GM11168 (cell line): ENCODE results near the gene C10orf53.
"Not testable (repeated sequence)": the region's sequence is repeated elsewhere in the genome, so short reads cannot be mapped to it uniquely, and the experiment has no call there.

Experiments
- in situ Hi-C: fragments of 300-500 bp; cut with MboI; formaldehyde crosslinking; loops from one replicate; pipeline ENCODE4 v1.12.0; 2022; ENCODE audit warnings: low sequenced_read_pairs; ENCODE audit not compliant: unreplicated experiment

The C10orf53 gene

DNA sequence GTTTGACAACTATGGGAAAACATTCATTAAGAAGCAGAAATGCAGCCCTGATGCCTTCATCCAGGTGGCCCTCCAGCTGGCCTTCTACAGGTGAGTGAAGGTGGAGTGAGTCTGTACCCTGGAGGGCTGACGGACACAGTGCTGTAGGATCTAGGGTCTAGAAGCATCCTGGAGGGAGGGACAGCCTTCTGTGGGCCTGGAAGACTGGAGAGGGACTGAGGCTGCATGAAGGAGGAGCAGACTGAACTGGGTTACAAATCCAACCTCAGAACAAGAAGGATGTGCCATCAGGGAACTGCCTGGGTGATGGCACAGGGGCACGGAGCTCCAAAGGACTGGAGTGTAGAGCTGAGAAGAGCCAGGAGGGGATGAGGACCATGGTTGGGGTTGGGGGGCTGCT lies 27.5 kb upstream of the C10orf53 start:
- in situ Hi-C loops: no loop called here

DNA sequence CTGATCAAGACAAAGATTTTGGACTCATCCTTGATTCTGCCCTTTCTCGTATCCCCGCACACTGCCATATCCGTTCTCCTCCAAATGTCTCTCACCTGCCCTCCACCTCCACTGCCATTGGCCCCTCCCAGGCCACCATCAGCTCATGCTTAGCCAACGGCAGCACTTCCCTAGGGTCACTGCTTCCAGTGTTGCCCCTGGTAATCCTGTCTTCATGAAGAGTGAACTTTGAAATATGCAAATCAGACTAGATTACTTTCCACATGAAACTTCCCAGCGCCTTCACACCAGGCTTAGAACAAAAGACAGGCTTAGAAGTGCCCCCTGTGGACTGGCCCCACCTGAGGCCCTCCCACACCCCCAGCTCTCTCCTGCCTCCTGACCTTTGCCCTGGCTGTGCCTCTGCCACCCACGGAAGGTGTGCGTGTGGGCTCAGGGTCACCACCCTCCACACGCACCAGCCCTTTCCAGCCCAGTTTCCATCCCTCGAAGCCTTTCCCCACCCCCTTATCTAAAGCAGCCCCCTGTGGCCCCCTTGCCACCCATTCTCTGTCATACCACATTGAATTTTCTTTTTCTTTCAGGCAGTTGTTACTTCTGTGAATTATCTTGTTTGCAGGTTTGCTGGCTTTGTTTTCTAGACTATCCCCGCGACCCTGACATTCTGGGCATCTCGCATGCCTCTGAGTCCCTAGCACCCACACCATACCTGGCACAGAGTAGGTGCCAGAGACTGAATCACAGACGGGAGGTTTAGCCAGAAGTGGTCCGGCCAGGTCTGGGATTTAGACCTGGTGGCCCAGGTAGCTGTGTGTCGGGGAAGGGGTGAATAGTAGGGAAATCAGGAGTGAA lies 26.8 kb upstream of the C10orf53 start:
- in situ Hi-C loops: no loop called here

DNA sequence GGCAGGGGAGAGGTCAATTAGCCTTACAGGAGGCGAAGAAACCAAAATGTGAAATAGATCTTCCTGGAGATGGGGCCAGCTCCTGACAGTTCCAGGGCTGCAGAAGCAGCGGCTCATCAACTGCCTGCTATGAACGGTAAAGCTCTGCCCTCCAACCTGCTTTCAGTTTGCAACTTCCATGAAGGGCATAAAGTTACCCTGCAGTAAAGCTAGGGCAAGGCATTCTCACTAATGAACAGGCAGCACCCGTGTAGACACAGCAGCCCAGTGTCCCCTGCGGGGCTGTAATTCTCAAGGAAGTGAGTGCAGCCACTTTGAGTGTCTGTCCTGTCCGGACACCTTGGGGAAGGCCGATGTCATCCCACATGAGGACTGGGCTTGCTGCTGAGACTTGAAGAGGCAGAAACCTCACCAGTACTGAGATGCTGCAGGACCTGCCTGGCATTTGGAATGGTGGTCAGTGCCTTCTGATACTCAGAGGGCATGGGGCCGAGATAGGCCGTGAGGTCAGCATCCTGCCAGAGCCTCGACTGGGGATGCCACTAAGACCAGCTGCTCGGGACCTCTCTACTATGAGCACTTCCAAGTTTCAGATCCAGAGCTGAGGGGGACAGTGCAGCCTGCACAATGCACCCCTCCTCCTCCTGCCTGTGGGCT lies 26.1 kb upstream of the C10orf53 start:
- in situ Hi-C loops: no loop called here

DNA sequence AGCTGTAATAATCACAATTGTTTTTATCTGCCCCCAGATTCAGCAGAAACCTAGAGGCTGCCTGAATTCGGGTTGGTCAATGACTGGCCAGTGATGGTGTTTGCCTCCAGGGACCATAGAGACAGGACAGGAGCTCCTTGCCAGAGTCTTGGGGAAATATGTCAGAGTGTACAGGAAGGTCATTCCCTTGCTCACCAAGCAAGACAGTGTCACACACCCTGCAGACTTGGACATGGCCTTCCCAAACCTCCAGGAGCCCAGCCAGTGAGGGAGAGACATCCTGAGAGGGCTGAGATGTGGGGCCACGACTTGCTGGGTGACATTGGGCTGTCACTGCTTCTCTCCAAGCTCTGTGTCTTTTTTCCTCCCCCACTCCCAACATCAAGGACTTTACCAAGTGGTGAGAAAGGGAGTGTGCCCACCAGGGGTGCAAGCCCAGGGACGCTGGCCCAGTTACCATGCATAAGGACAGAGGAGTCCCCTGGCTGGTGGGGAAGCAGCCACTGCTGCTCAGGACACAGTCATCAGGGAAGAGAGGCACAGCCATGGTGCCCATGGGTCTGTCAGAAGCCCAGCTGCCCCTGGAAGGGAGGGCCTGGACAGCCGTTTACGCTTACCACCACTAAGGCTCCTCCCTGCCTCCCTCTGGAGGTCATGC lies 25.3 kb upstream of the C10orf53 start:
- in situ Hi-C loops: no loop called here

DNA sequence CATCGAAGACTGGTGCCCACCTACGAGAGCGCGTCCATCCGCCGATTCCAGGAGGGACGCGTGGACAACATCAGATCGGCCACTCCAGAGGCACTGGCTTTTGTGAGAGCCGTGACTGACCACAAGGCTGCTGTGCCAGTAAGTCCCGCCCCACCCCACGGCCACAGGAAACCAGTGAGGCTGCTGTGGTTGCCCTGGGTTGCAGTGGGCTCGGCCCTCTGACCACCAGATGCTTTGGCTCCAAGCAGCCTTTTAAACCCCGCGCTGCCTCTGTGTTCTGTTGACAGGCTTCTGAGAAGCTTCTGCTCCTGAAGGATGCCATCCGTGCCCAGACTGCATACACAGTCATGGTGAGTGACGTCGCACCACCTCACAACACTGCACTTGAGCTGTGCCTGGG lies 24.4 kb upstream of the C10orf53 start:
- in situ Hi-C loops: no loop called here

DNA sequence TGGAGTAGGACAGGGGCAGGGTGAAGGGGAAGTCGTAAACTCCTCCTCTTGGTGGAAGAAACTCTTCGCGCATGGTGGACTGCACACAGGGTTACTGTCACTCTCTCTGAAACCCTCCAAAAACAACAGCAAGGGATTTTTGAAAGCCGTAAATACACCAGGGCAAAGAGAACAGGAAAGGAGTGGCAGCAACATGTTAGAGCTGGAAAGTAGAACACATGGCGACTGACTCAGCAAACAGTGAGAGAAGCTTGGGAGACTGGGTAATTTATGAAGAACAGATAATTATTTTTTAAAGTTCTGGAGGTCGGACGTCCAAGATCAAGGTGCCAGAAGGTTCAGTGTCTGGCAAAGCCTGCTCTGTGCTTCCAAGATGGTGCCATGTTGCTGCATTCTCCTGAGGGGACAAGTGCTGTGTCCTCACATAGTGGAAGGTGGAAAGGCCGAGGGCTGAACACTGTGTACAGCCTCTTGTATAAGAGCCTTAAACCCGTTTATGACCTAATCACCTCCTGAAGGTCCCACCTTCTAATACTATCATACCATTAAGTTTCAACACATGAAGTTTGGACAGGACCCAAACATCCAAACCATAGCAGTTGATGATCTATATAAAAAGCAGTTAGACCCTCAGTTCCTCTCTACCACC lies 22.5 kb upstream of the C10orf53 start:
- in situ Hi-C loops: no loop called here

DNA sequence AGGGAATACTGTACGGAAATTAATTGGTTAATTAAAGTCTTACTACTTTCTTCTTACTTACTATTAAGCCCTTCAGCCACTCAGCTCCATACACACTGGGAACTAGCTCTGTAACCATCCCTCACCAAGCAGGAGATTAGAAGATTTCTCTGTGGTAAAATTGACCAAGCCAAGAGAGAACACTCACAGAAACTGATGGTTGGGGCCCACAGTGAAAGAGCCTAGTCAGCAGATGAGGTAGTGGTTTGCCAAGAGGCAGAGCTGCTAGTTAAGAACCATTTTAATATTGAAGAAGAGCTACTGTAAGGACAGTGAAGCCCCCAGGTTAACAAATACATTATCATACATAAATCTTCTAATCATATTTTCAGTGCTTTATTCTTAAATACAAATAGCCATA lies 21.8 kb upstream of the C10orf53 start:
- in situ Hi-C loops: no loop called here

DNA sequence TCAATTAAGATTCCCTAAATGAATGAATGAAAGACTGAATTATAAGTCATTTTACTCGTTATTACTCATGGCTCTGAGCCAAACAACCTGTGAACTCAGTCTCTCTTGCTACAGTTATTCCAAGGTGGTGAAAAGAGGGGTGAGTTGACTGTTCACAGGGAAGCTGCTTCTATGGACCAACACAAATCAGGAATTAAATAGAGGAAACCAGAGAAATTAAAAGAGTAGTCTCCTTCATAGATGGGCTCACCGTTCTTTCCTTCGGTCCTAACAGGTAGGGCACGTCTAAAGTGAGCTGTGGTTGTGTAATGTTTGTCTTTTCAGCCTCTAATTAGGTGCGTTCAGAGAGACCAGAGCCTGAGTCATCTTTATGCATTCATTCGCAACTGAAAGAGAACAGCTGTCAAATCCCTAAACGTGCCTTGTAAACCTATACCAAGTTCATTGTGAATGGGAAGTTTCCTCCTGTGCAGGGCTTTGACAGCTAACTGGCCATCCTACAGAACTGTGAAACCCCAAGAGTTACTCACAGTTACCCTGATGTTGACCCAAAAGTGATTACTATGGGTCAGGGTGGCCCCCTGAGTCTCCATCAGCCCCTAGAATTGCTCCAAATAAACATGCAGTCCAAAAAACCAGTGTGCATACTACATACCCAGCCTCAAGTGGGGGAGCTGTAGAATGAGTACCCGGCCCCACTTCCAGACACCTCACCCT lies 18.2 kb upstream of the C10orf53 start:
- in situ Hi-C loops: no loop called here

DNA sequence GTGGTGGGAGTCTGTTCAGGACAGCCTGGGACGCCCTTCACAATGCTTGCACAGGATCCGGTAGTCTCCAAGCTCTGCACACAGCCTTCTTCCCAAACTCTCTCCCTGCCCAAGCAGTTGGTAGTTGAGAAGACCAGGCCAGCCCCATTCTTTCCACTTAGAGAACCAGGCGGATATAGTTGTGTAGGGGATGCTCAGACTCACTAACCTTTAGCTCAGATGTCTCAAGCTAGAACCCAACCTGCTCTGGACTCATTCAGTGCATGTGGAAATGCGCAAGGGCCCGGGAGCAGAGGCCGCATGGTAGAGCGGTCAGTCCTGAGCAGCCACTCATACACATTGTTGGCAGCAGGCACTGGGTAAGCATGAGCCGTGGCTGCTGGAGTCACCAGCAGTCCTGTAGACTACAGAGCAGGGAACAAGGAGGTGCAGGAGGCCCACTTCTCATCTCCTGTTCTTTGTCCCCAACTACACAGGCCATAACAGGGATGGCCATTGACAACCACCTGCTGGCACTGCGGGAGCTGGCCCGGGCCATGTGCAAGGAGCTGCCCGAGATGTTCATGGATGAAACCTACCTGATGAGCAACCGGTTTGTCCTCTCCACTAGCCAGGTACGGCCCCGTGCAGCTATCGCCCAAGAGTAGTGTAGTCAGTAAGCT lies 17.2 kb upstream of the C10orf53 start:
- in situ Hi-C loops: no loop called here

DNA sequence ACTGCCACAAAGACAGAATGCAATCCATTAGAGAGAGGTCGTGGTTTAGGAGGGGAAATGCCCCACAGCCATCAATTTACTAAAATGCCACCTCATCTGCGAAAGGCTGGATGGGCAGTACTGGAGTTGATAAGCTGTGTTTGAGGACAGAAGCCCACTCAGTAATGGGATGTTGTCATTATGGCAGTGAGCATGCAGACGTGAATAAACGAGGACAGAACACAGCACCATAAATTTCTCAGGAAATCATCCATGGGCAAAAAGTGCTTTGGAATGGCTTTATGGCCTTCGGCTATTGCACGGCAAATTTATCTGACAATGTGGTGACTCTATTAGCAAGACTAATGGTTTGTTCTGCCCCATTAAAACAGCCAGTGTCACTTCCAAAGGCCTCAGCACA lies 15.9 kb upstream of the C10orf53 start:
- in situ Hi-C loops: no loop called here

DNA sequence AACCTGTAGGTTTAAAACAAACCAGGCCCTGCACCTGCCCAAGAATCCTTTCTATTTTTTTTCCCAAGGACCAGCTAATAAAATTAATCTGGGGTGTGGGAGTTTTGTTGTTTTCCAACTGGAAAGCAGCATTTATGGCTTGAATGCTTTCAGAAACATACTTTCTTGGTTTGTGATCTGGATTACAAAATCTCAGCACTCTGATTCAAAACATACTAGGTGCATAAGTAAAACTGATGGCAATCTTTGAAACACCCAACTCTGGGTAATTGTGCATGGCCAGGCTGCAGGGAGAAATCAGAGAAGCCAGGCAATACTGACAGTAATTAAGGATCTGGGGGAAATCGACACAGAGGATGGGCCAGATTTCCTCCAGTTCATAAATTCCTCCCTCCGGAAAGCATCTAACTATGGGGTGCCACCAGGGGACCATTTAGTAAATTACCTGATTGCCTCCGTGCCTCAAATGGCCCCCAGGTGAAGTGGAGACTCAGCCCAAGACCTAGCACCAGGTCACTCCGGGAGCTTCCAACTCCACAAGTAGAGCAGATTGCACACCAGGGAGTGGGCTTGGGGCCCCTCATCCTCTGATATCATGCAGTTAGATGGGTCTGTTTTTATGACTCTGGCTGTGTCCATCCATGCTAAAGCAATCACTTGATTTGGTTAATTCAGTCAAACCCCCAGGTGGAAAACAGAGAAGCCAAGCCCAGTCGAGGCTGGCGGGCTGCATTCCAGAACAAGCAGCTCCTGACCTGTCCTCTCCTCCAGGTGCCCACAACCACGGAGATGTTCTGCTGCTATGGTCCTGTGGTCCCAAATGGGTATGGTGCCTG lies 15.2 kb upstream of the C10orf53 start:
- in situ Hi-C loops: no loop called here

DNA sequence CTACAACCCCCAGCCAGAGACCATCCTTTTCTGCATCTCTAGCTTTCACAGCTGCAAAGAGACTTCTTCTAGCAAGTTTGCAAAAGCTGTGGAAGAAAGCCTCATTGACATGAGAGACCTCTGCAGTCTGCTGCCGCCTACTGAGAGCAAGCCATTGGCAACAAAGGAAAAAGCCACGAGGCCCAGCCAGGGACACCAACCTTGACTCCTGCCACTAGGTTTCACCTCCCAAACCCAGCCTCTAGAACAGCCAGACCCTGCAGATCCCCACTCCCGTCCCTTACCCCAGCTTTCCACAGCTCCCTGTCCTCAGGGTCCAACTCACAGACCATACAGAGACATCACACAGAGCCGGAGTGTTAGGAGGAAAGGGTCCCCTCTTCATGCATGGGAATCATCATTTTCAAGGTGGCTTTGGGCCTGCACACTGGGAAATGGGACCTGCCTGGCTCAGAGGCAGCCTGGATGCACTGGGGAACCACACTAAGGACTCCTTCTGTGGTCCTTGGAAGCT lies 14.6 kb upstream of the C10orf53 start:
- in situ Hi-C loops: no loop called here

DNA sequence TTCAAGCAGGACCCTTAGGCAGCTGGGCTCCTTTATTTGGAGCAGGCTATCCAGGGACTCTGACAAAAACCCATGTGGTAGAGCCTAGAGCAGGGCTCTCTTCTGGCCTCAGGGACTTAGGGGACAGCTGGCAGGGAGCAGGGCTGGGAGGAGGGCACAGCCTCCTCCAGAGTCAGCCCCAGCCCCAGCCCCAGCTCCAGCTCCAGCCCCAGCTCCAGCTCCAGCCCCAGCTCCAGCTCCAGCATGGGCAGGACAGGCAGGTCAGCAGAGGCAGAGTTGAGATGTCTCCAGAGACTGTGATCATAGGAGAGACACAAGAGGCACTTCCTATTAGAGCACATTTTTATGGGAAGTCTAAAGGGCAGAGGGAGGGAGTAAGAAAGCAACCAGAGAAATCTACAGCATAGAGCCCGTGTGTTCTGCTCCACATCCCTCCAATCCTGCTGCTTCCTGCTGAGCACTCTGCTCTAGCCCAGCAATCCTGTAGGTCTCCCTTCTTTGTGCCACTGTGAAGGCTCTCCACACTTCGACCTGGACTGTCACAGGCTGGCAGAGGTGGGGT lies 13.3 kb upstream of the C10orf53 start:
- in situ Hi-C loops: no loop called here

DNA sequence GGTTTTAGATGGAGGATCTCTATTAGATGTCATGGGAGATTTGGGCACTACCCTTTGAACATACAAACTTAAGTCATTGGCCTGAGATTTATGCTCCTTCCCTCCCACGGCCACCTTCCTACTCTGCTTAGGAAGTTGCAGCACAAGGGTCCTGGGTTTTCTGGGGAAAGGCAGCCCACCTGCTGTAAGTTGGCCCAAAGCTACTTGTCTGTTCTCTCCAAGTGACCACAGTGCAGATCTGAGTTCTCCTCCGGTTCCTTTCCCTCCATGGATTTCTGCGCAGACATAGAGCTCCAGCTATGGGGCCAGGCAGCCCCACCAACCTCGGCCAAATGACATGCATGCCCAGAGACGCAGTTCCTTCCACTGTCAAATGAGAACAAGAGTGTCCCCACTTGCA lies 12.8 kb upstream of the C10orf53 start:
- in situ Hi-C loops: no loop called here

DNA sequence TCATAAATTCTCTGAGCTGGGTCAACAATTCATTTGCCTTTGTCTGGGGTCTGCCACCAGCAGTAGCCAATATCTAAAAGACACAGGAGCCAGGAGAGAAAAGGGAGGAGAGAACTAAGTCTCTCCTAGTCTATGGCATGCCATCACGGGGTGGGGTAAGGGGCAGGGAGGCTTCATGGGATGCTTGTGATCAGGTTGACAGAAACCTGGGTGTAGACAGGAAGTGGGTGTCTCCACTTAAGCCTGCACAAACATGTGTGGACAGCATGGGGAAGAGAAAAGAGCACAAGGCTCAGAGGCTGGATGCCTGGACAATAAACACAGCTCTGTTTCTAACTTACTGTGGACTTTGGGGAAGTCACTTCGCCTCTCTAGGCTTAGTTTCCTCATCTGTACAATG lies 11.5 kb upstream of the C10orf53 start:
- in situ Hi-C loops: no loop called here

DNA sequence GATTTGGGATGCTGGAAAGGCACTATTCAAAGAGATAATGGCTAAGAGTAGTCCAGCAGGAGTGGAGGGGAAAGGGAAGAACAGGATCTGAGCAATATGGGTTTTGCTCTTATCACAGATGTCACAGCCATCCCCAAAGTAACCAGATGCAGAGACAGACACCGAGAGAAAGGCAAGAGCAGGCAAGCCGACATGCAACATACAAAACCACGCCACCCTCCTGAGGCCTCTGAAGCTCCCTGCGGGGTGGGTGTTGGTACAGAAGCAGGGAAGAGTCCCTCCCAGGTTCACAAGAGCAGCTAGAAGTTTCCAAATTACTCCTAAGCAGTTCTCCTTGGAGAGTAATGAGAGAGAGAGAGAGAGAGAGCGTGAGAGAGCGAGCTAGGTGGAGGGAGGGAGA lies 10.8 kb upstream of the C10orf53 start:
- in situ Hi-C loops: no loop called here

DNA sequence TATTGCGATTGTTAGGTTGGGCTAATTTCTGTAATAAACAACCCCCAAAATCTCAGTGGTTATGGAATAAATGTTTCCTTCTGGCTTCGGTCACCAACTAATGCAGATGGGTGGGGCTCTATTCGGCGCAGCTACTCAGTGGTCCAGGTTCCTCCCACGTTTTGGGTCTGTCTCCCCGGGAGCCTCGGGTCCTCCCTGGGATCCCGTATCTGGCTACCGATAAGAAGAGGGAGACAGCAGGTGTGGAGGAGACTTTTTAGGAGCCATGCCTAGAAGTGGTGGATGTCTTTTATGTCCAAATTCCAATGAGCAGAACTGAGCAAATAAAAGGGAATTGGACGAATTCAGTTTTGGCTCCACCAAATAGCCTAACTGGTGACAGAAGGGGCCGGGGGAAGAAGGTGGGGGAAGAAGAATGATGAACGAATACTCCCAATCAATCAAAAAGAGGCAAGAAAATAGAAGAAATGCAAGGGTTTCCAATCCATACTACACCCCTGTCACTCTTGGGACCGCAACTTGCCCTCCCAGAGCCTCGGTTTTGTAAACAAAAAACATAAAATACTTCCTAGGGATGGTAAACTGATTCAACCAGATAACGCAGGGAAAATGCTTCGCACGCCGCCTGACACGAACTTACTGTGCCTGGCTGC lies 498 bp upstream of the C10orf53 start:
- in situ Hi-C loops: no loop called here

DNA sequence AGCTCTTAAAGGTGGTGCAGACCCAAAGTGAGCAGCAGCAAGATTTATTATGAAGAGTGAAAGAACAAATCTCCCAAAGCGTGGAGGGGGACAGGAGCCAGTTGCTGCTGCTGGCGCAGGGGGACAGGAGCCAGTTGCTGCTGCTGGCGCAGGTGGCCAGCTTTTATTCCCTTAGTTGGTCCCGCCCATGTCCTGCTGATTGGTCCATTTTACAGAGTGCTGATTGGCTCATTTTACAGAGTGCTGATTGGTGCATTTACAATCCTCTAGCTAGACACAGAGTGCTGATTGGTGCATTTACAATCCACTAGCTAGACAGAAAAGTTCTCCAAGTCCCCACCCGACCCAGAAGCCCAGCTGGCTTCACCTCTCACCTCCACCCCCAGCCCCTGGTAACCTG lies 3.0 kb downstream of the C10orf53 start:
- in situ Hi-C loops: not testable (repeated sequence)
